Stimulated activated CD4-positive, alpha-beta T cell treated with anti-CD3 and anti-CD28 coated beads, Interleukin-1b, Interleukin-23, amount 100 ng/mL, for 1 hour (primary cell): ENCODE measurements around the gene TYW1.
"Not testable (repeated sequence)": the region's sequence is repeated elsewhere in the genome, so short reads cannot be mapped to it uniquely, and the experiment has no call there.

ENCODE experiments used
- DNase-seq, 2 donors: peaks; one replicate each; pipeline ENCODE4 v3.0.0-alpha.2; 2020; ENCODE audit warnings: low read depth in 2 of 2

The TYW1 gene

DNA sequence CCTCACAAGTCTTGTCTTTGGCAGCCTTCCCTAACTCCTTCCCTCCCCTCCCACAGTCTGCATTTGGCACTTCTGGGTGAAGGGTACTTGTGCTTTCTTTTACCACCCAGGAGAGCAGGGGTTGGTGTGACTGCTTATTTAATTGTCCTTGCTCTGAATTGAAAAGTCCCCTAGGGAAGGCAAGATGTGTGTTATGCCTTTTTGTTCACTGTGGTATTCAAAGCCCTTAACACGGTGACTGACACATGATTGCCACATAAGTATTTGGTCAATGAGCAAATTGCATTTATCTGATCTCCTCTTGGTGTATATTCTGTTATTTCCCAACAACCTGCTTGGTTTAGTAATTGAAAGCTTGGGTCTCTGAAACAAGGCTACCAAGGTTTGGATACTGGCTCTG is 134.1 kb downstream of the TYW1 start:
- DNase-seq: not testable (repeated sequence)

DNA sequence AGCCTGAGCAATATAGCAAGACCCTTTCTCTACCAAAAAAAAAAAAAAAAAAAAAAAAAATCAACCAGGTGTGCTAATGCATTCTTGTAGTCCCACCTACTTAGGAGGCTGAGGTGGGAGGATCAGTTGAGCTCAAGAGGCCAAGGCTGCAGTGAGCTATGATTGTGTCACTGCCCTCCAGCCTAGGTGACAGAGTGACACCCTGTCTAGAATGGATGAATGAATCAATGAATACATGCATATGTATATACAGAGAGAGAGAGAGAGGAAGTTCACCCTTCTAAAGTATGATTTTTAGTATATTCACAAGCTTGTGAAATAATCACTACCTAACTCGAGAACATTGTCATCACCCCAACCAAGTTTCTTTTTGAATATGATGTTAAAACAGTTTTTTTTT is 138.3 kb downstream of the TYW1 start:
- DNase-seq: not testable (repeated sequence)

DNA sequence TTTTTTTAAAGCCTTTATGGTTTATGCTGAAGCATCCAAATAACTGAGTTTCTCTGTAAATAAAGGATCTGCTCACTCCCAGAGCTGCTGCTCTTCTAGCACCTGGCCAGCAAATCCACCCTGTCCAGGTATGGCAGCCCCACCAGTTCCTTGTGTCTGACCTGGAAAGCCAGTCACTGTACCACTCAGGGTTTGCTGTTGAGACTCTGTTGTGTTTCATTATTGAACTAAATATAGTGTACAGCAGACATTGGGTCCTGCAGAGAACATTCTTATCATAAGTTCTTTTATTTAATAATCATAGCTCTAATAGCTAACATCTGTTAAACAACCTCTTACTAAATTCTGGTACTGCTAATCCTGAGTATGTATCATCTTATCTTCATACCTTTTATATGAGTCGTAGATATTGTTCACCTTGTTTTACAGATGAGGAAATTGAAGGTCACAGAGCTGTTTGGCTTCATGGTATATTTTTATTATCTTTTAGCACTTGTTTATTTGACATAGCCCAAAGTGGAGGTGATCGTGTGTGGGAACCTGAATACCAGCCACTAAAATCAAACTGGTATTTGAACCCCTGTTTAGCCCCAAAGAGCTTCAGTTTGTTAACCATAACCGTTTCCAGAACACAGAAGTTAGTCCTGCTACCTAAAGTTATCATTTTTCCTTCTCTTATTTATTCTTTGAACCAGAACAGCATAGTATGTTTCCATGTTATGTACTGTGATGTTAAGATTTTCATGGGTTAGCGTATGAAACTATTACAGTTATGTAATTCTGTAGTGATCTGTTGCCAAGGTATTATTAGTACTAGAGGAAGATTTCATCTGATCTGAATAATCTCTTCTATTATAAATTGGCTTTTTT is 139.2 kb downstream of the TYW1 start:
- DNase-seq: not testable (repeated sequence)

DNA sequence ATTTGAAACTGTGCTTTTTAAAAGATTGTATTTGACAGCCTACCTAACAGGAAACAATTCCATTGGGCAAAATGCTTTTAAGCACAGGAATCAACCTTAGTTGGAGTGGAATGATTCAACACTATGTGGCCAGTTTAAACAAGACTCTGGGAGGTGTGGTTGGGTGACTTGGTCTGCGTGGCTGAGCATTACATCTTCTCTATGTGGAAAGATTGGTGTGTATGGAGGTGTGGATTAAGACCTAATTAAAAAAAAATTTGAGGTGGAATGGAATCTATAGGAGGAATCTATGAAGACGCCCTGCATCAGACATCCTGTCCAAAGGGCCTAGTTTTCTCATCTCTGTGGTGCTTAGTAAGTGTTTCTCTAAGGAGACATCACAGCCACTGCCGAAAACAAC is 140.9 kb downstream of the TYW1 start:
- not testable (repeated sequence) for DNase-seq

DNA sequence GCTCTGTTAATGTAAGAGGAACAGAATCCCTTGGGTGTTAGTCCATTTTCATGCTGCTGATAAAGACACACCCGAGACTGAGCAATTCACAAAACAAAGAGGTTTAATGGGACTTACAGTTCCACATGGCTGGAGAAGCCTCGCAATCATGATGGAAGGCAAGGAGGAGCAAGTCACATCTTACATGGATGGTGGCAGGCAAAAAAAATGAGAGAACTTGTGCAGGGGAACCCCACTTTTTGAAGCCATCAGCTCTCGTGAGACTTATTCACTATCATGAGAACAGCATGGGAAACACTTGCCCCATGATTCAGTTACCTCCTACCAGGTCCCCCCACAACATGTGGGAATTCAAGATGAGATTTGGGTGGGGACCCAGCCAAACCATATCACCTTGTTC is 143.2 kb downstream of the TYW1 start:
- not testable (repeated sequence) for DNase-seq

DNA sequence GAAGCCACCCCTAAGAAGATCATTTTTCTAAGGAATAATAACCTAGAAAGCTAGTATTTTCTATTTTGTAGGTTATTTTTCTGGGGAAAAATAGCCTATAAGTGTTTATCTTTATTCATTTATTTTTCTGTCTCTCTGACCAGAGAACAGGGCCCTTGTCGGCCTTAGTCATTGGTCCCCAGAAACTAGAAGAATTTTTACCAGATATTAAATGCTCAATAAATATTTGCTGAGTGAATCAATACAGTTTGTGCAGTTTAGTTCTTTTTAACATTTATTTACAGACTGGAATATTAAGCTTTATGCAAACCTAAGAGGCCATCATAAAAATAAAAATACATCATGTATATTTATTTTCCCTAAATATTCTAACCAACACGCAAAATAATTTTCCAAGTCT is 144.4 kb downstream of the TYW1 start:
- DNase-seq: not testable (repeated sequence)

DNA sequence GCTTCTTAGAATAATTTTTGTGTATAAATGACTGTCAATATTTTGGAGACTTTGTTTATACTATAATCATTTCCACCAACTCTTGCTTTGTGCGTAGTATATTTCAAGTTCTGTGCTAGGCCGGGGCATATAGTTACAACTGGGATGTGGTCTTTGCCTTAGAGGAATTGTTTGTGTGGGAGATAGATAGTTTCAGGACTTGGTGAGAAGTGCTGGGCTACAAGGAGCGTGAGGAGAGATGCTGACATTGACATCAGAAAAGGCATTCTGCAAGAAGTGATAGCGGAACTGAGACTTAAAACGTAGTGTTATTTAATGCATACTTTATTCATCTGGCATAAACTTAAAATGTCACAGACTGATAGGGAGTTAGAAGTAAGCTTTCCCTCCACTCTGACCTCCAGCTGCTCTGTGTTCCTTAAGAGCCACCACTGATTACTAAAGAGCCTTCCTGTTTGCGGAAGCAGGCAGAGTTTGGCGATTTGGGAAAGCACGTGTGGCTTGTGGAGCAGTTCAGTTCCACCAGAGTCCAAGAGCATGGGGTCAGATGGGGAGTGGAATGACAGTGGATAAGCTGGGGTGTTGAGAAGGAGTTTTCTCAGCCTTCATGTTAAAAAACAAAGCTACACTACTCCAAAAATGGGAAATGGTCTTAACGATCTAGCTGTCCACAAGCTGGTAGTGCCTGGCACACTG is 146.6 kb downstream of the TYW1 start:
- DNase-seq: not testable (repeated sequence)

DNA sequence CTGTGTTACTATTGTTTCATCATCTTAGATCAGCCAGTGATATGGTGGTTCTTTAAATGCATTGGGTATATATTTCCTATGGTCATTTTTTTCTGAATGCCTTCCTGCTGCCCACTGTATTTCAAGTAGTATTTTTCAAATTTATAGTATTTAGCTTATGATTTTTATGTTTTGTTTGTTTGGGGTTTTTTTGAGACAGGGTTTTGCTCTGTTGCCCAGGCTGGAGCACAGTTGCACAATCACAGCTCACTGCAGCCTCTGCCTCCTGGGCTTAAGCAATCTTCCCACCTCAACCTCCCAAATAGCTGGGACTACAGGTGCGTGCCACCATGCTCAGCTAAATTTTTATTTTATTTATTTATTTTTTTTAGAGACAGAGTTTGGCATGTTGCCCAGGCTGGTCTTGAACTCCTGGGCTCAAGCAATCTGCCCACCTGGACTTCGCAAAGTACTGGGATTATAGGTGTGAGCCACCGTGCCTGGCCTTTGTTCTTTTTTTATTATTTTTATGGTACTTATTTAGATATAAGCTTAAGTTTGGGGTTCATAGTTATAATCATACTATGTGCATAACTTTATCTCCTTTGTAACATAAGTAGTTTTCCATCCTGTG is 149.1 kb downstream of the TYW1 start:
- not testable (repeated sequence) for DNase-seq

DNA sequence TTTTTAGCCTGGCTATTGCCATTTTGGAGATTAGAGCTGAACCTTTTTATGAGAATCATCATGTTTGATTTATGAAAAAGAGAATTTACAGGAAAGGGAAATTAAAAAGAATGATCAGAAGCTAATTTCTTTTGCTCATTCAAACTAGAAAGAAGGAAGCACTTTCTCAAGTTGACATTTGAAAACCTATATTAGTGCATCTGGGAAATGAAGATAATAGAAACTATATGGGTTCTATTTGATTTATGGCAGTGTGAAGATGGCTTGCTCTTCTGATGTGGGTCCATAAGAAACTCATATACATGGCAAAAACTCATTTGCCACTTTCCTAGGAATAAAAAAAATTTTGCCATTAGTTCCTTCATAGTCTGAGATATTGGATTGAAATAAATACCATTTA is 152.5 kb downstream of the TYW1 start:
- DNase-seq: not testable (repeated sequence)

DNA sequence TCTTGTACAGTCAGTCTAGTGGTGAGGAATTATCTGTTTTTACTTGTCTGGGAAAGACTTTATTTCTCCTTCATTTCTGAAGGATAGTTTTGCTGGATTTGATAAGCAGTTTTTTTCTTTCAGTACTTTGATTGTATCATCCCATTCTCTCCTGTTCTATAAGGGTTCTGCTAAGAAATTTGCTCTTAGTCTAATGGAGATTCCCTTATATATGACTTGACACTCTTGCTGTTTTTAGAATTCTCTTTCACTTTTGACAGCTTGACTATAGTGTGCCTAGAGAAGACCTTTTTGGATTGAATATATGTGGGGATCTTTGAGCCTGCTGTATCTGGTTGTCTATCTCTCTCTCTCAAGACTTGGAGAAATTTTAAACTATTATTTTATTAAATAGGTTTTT is 157.7 kb downstream of the TYW1 start:
- not testable (repeated sequence) for DNase-seq

DNA sequence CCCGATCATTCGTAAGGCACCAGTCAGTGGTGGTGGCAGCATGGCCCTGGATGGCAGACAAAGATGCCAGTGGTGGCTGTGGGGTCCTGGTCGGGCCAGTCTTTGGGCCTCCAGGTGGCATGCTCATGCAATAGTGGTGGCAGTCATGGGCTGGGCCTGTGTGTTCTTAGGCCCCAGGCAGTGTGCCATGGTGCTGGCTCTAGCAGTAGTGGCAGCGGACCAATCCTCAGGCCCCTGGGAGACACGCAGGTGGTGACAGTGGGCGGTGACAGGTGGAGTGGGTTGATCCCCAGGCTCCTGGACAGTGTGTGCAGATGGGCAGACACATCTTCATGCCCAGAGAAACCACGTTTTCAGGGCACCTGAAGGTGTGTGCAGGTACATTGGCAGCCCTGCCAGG is 159.4 kb downstream of the TYW1 start:
- not testable (repeated sequence) for DNase-seq

DNA sequence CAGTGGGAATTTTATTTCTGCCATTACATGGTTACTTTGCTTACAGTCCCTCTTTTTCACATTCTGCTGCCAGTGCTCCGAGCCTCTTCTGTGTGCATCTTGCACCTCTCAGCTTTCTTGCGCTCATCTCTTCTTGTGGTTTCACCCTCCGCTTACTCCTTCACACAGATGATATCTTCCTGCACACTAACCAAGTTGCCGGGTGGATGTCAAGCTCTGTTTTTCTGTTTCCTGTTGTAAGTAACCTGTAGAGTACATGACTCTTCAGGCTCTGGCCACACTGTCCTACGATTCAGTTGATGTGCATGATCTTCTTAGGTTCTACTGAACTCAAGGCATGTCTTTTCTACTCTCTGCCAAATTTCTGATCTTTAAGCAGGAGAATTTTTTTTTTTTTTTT is 166.7 kb downstream of the TYW1 start:
- DNase-seq: not testable (repeated sequence)

DNA sequence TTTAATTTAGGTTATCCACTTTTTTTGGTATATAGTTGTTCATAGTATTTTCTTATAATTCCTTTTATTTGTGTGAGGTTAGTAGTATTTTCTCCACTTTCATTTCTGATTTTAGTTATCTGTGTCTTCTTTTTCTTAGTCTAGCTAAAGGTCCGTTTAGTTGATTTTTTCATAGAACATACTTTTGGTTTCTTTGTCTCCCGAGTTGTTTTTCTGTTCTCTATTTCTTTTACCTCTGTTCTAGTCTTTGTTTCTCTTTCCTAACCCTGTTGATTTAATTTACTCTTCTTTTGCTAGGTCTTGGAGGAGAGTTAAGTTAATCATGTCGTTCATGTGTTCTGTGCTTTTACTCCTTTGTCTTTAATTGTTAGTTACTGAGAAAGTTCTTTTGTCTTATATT is 174.5 kb downstream of the TYW1 start:
- DNase-seq: not testable (repeated sequence)

DNA sequence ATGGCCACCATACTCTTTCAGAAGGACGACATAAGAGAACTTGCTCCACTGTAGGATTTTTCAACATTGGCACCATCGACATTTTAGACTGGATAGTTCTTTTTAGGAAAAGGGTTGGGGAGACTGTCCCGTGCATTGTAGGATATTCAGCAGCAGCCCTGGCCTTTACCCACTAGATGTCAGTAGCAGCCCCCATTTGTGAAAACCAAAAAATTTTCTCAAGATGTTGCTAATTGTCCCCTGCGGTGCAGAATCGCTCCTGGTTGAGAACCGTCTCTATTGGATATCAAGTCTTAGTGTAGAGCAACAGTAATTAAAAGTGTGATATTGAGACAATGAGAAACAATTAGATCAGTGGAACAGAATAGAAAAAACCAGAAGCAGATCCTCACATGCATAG is 180.1 kb downstream of the TYW1 start:
- DNase-seq: not testable (repeated sequence)

DNA sequence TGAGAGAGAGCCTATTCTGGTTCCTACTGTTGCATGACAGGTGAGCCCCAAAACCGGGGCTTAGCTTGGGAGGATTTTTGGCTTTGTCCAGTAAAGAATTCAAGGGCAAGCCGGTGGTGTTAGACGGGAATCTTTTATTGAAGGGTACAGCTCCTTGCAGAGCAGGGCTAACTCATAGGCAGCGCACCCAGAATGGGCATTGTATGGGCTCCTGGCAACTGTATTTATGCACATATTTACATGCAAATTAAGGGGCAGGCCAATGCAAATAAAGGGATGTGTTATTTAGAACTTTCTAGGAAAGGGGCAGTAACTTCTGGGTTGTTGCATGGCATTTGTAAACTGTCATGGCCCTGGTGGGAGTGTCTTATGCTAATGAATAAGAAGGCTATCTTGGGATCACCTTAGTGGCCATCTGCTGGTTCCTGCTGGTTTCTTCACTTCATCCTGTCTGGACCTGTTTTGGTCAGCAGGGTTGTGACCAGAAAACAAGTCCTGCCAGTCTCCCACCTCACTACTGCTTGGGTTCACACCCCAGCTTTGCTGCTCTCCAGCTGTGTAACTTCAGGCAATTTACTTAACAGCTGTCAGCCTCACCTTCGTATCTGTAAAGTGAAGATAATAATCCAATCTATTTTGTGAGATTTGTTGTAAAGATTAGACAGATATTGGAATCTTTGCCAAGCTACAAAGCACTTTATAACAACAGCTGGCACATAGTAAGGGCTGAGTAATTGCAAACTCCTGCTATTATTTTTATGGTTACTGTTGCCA is 182.5 kb downstream of the TYW1 start:
- not testable (repeated sequence) for DNase-seq

DNA sequence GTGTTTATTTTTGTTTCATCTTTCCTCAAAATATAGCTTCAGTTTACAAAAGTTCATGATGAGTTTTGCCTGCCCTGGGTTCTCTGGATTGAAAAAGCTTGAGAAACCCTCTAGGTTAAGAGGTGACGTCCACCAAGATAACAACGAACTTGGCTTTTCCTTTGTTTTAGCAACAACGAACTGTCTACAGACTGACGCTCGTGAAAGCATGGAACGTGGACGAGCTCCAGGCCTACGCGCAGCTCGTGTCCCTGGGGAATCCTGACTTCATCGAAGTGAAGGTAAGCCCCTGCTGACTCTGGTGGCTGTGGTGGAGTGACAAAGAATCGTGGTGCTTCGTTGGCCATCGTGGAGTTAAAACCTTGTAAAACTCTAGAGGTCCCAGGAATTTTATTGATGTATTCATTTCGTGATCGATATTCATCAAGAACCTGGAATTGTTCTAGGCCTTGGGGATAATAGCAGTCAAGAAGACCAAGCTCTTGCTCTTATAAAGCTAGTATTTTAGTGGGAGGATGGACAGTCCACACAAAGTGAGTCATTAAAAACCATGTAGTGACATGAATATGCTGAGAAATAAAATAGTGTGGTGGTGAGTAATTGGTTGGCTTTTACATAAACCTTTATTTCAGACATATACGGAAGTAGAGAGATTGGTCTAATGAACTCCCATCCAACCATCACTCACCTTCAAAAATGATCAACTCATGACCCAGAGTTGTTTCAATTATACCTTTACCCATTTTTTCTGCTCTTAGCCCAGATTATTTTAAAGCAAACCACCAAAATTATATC is 186.5 kb downstream of the TYW1 start:
- not testable (repeated sequence) for DNase-seq

DNA sequence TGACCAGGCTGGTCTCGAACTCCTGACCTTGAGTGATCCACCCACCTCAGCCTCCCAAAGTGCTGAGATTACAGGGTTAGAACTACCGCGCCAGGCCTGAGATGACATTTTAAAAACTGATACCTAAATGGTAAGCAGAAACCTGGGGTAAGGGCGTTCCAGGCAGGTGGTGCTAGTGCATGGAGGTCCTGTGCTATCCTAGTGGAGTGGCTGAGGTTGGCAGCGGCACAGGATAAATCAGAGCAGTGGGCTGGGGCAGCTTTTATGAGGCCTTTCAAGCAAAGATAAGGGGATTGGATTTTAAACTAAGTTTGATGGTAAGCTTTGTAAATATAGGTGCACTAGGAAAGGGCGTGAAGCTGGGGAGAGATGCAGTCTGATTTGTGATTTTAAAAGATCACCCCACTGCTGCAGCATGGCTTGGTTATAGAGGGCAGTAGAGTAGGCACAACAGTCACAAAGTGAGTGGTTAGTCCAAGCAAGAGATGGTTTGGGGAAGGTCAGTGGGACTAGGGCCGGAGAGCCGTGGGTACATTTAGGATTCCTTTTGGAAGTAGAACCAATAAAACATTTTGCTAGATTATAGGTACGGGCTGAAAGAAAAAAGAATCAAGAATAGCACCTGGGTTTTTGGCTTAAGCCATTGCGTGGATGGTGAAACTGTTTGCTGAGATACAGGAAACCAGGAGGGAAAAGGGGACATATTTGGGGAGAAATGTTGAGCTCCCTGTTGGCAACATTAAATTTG is 188.5 kb downstream of the TYW1 start:
- DNase-seq: not testable (repeated sequence)

DNA sequence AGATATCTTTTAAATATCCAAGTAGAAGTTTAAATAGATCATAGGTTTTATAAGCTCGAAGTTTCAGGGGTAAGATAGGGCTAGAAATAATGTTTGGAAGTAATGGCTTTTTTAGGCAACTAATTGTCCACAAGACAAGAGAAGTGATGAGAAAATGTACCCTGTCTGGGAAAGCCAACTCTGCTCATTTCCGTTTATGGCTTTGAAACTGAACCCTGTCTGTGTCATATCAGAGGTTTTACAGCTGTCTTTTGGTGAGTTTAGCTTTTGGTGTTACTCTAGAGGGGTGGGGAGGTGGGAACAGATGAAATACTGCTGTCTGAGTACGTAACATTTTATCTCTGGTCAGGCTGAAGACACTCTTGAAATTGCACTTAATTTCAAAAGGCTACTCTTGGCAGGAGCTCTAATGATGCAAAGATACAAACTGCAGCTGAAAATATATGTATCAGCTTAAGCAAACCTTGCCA is 189.1 kb downstream of the TYW1 start:
- DNase-seq: not testable (repeated sequence)

DNA sequence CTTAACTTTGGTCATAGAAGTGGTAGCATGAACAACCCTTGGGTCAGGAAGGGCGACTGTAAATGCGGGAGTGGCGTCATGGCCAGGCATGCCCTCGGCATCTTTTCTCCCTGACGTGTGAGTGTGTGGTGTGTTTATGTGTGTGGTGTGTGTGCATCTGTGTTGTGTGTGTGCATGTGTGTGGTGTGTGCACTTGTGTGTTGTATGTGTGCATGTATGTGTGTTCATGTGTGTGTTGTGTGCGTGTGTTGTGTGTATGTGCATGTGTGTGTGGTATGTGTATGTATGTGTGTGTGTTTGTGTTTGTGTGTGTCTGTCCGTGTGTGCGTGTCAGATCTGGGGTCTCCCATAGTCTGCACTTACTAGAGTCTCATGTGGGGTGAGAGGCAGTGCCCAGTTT is 192.5 kb downstream of the TYW1 start:
- not testable (repeated sequence) for DNase-seq
